MCF 10A (cell line): ENCODE measurements around the gene ATP2A2. TPM values are rescaled to one million over a fixed set of nuclear protein-coding genes. Genes with fewer than 3 reads are reported as not detected.
A peak's percentile ranks its signal among the peaks of the same experiment; 100 is the strongest.

Experiments used
- BruUV-seq: library from RNA; stranded (reverse); fragments of 400-500 nt; replicated peaks from 2 replicates; lab custom pipeline; 2021; lab: Mats Ljungman, UMichigan
- CTCF ChIA-PET: fragments of 300-600 bp; sonication (Branson Sonifier 250); formaldehyde crosslinking; extraction: SDS; loops from one replicate; lab custom pipeline; 2021; ENCODE audit warnings: antibody characterized with exemption, inconsistent platforms; lab: Yijun Ruan, JAX
- POLR2A ChIA-PET: fragments of 300-600, 350-650 bp; sonication (Branson Sonifier 250); formaldehyde crosslinking; extraction: SDS; loops from one replicate; lab custom pipeline; 2020; ENCODE audit warnings: antibody characterized with exemption, inconsistent platforms; lab: Yijun Ruan, JAX
- DNase-seq: peaks from one replicate; pipeline ENCODE4 v3.0.0-alpha.2; 2018; ENCODE audit not compliant: unreplicated experiment
- H3K27ac Mint-ChIP-seq: one replicate; pipeline ENCODE4 v1.8.0; 2022; ENCODE audit warnings: mild to moderate bottlenecking, low read depth, mixed read lengths; ENCODE audit not compliant: unreplicated experiment
- H3K27me3 Mint-ChIP-seq: one replicate; pipeline ENCODE4 v1.8.0; 2022; ENCODE audit warnings: mixed read lengths; ENCODE audit not compliant: insufficient read depth, unreplicated experiment
- H3K36me3 Mint-ChIP-seq: one replicate; pipeline ENCODE4 v1.8.0; 2022; ENCODE audit warnings: mild to moderate bottlenecking, moderate library complexity, mixed read lengths; ENCODE audit not compliant: insufficient read depth, unreplicated experiment
- H3K4me1 Mint-ChIP-seq: one replicate; pipeline ENCODE4 v1.8.0; 2022; ENCODE audit warnings: mixed read lengths; ENCODE audit not compliant: insufficient read depth, unreplicated experiment
- H3K4me3 Mint-ChIP-seq: one replicate; pipeline ENCODE4 v1.8.0; 2022; ENCODE audit warnings: mild to moderate bottlenecking, moderate library complexity, mixed read lengths; ENCODE audit not compliant: unreplicated experiment
- H3K9me3 Mint-ChIP-seq: one replicate; pipeline ENCODE4 v1.8.0; 2022; ENCODE audit warnings: mixed read lengths; ENCODE audit not compliant: unreplicated experiment
- CTCF ChIP-seq: fragments of 200-600 bp; IDR thresholded peaks from one replicate; pipeline ENCODE4 v1.8.0; 2022; ENCODE audit warnings: antibody characterized with exemption, mild to moderate bottlenecking; ENCODE audit not compliant: unreplicated experiment
- intact Hi-C: fragments of 100-400 bp; cut with micrococcal nuclease; formaldehyde crosslinking; loops from 2 replicates; pipeline ENCODE4 v1.14.1; 2022
- total RNA-seq: library from RNA; stranded (reverse); gene quantifications from 2 replicates; pipeline ENCODE4 v1.2.3, GENCODE V29; 2022

ATP2A2 gene
- total RNA-seq, 1 experiment from 2014 or later: 272 TPM

- no peaks in the 10 kb centered on the region for H3K9me3 Mint-ChIP-seq
- no peaks in the 10 kb centered on the region for H3K27me3 Mint-ChIP-seq
- H3K36me3 Mint-ChIP-seq: peaks cover 7% of the 10 kb centered on the region
- intact Hi-C loops: no loop called here
- no peaks in the 10 kb centered on the region for H3K4me1 Mint-ChIP-seq
- CTCF ChIA-PET: interaction anchor here (1.2 kb wide), 1 partner anchor 10 kb away, joined by 3 read pairs; no protein-coding TSS in a partner anchor
- H3K4me3 Mint-ChIP-seq: no peak overlapping the region
- no TSS peak for BruUV-seq
- POLR2A ChIA-PET: interaction anchor here (1.4 to 1.6 kb wide), 2 partner anchors 10 to 18 kb away, joined by 3 to 8 read pairs; no protein-coding TSS in a partner anchor
- H3K27ac Mint-ChIP-seq: no peak overlapping the region
- TF ChIP-seq CTCF: no peak
- DNase-seq: no peak
Measured at GRCh38 chr12:110367181-110367864, 86.3 kb downstream of the ATP2A2 start.

- no peak for TF ChIP-seq CTCF
- H3K27ac Mint-ChIP-seq: no peak overlapping the region
- no peaks in the 10 kb centered on the region for H3K9me3 Mint-ChIP-seq
- no peaks in the 10 kb centered on the region for H3K4me1 Mint-ChIP-seq
- H3K27me3 Mint-ChIP-seq: no peaks in the 10 kb centered on the region
- peaks cover 28% of the 10 kb centered on the region for H3K36me3 Mint-ChIP-seq
- CTCF ChIA-PET: interaction anchor here (0.7 kb wide), 1 partner anchor 96 kb away, joined by 3 read pairs; no protein-coding TSS in a partner anchor
- no peak for DNase-seq
- BruUV-seq: no TSS peak
- H3K4me3 Mint-ChIP-seq: no peak overlapping the region
- intact Hi-C loops: no loop called here
- POLR2A ChIA-PET: interaction anchor here (1.5 kb wide), 1 partner anchor 9 kb away, joined by 3 read pairs; no protein-coding TSS in a partner anchor
Measured at GRCh38 chr12:110369992-110370391, 88.9 kb downstream of the ATP2A2 start.

- DNase-seq: peak; percentile 46
- ChIA-PET CTCF (interaction anchor here (0.8 to 2.1 kb wide), 4 partner anchors 10 to 81 kb away, joined by 3 to 5 read pairs (median 4); no protein-coding TSS in a partner anchor), POLR2A (interaction anchor here (0.6 to 1.5 kb wide), 8 partner anchors 8 to 100 kb away, joined by 3 to 6 read pairs (median 3); partner anchors contain the start of gene ANAPC7)
- no peak overlapping the region for H3K4me3 Mint-ChIP-seq
- peaks cover 36% of the 10 kb centered on the region for H3K36me3 Mint-ChIP-seq
- no peak for TF ChIP-seq CTCF
- BruUV-seq: no TSS peak
- H3K9me3 Mint-ChIP-seq: no peaks in the 10 kb centered on the region
- H3K27me3 Mint-ChIP-seq: no peaks in the 10 kb centered on the region
- H3K27ac Mint-ChIP-seq: no peak overlapping the region
- H3K4me1 Mint-ChIP-seq: no peaks in the 10 kb centered on the region
- intact Hi-C loops: no loop called here
Measured at GRCh38 chr12:110370732-110371231, 89.7 kb downstream of the ATP2A2 start.

GRCh38 chr12:110371408-110372055 lies 90.5 kb downstream of the ATP2A2 start:
- BruUV-seq: no TSS peak
- POLR2A ChIA-PET: interaction anchor here (0.6 to 1.1 kb wide), 6 partner anchors 13 to 270 kb away, joined by 3 to 6 read pairs (median 4); partner anchors contain the start of gene ANAPC7
- intact Hi-C loops: no loop called here
- H3K27me3 Mint-ChIP-seq: no peaks in the 10 kb centered on the region
- H3K27ac Mint-ChIP-seq: no peak overlapping the region
- no peak for DNase-seq
- H3K4me1 Mint-ChIP-seq: no peaks in the 10 kb centered on the region
- no peaks in the 10 kb centered on the region for H3K9me3 Mint-ChIP-seq
- no peak overlapping the region for H3K4me3 Mint-ChIP-seq
- H3K36me3 Mint-ChIP-seq: peaks cover 44% of the 10 kb centered on the region
- CTCF ChIA-PET: interaction anchor here (0.5 to 2.1 kb wide), 4 partner anchors 10 to 82 kb away, joined by 3 to 5 read pairs (median 4); no protein-coding TSS in a partner anchor
- no peak for TF ChIP-seq CTCF
